Hypothalamus (tissue), 51 donors: ENCODE data around the gene ATP8A2.

ENCODE experiments used
- DNase-seq, 51 donors: peaks; one replicate each; lab custom pipeline; 2025; lab: John Stamatoyannopoulos, UW

The ATP8A2 gene

DNA sequence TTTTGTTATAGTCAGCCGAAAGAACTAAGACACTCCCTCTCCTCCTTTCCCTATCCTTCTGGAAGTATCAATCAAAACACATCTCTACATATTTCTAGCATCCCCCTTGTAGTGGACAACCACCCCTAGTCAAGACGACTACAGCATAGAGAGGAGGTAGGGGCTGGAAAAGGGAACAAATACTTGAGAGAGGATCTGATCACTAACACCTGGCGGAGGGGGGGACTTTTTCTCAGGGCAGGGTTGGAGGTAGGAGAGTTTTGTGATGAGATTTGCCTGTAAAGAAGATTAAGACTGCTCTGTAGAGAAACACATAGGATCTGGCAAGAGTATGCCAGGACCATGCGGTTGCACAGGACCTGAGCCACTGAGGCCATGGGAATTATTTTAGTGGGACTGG, 471.9 kb downstream of the ATP8A2 start:
- no peak for DNase-seq

DNA sequence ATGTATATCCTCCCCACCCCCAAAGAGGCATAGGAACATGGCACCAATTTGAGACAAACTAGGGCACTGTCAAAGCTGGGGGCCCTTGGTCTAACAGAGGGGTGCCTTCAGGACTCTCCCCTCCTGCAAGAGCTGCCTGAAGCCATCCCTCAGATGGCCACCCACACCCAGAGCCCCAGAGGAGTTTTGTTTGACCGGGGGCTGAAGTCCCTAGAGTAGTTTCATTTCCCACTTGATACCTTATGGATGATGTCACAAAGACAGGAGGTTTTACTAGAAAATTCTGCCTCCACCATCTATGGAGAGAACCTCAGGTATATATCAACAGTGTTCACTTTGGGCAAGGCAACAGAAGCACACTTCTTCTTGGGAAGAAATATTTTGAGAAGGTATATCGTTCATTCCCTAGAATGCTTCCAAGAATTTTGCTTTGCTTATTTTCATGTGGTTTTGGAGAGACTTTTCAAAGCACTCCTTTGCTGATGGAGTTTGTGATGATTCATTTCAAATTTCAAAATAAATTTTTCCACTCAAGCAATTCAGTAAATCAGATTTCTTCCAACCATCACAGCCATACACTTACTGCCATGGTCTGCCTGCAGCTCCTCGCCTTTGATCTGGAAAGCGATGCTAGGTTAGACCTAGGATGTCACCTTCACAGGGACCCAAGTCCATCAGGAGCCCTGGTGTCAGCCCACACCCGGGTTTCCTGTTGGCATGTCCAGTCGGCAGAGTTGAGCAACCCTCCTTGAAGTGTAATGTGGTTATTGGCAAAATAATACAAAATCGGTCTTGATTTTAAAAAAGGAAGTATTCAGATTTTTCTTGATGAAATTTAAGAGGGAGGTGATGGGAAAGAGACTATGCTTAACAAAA, 473.0 kb downstream of the ATP8A2 start:
- DNase-seq = no peak

DNA sequence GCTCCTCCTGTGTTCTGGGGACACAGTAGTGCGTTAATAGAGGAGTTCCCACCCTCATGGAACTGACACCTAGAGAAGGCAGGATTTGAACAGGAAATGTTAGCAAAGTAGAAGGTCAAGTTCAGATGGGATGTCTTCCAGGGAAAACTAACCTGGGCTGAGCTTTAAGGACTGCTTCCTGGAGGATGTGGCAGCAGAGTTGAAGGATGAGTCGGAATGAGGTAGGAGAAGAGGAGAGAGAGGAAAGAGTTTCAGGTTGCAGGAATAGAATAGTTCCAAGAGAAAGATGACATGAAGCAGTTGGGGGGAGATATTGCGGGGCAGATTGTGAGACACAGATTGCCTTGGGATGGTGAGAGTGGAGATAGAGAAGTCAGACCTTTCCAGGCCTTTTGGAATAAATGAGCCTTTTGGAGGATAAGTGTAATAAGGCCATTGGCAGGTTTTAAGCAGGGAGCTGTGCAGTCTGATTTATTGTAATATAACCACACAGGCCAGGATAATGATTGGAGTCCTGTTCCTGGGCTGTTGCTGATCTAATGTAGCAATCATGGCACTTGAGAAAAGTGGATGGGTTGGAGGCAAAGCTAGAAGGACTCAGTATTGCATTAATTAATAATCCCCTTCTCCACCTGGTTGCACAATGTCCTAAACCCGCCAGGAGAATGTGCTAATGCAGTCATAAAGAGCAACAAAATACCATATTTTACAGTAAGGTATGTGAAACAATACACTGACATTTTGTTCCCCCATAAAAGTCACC, 474.6 kb downstream of the ATP8A2 start:
- DNase-seq = no peak

DNA sequence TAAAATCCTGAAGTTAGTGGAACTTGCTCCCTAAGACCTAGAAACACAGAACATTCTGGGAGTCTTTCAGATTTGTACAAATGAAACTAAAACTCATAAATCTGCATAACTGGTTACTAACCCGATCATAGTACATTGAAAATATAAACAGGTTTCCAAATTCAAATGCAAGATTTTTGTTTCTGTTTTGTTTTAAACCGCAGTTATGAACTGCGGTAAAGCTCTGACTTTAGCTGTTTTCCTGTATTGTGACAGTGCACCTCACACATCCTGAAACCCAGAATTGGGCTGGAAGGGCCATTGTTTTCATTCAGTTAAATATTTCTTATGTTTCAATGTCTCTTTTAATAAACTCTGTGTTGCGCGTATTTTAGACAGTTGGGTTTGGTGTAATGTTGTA, 475.4 kb downstream of the ATP8A2 start:
- DNase-seq = no peak

DNA sequence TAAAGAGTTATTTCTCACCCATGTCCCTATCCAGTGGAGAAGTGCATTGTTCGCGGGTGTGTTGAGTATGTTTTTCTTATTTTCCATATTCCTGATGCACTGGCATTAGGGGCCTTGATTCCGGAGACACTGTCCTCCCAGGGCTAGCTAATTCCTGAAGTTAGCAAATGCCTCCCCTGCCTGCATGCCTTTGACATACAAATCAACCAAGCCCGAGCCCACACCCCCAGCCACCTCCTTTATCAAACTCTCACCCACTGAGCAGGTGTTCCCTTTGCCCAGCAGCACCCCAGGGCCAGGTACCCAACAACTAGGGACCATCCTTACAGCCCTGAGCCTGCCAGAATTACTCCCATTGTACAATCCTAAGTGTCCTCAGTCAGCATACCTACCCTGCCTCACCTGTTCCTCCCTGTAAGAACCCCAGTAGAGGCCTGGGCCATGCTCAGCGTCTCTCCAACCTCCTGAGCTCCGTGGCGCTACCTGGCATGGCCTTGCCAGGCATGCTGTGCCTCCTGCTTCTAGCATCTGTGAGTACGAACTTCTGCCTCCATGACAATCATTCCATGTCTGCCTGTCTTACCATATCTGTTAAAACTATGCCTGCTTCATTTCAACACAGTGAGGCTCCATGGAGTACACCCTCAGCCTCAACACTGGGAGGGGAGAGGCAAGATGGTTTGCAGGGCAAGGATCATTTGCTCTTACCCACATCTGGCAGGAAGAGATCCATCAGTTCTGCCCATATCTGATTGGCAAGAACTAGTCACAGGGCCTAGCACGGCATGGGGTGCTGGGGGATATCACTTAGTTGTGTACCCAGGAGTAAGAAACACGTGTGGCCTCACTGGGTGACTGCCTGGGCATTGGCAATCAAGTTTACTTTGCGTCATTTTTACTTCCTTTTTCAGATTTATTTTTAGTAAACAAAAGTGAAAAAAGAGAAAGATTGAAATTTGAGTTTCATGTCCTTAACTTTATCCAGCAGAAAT, 476.2 kb downstream of the ATP8A2 start:
- DNase-seq = no peak

DNA sequence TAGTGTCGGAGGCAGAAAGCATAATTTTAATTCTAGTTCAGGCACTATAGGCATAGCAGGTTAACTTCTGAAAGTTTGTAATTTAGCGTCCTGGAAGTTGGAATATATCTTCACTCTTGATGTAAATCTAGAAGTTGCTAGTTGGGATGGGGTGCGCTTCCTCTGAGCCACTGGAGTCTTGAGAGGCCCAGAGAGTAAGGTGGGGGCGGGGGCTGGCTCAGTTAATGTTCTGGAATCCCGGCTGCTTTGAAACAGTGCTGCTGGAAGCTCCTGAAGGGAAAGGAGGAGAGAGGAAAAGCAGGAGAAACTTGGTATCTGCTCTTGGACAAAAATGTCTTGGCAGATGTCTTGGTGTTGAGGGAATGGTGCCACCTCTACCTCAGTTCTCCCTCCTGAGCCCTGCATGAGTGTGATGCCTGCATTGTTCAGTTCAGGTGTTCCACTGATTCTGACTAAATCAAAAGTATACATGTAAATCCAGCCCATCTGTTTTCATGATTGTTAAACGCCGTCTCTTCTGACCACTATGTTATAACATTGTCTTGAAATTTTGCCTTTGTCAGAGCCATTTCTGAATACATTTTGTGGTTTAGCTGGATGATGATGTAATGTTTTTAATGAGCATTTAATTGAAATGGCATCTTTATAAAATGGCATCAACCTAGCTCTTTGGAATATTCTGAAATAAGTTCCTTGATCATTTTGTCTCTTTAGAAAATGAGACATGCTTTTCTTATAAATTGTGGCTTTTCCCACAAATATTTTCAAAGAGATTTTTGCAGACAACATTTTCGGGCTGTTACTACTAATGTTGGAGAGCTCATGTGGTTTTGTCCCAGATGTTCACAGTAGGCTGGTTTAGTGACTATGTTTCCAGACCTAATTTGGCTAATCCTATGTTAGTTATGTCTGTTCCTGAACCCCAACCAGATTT, 477.3 kb downstream of the ATP8A2 start:
- DNase-seq = no peak

DNA sequence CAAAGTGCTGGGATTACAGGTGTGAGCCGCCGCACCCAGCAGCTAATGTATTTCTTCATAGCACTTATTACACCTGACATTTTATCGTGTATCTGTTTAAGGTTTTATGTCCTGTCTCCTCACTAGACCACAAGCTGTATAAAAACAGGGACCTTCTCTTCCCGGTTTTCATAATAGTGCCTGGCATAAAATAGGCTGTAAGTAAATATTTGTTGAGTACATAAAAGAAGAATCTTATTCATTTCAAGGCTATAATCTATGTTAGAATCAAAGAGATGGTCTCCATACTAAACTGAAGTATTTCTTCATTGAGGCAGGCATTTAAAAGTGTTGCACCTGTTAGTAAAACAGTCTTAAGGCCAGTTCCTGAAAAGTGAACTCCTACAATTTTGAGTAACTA, 486.1 kb downstream of the ATP8A2 start:
- DNase-seq = no peak

DNA sequence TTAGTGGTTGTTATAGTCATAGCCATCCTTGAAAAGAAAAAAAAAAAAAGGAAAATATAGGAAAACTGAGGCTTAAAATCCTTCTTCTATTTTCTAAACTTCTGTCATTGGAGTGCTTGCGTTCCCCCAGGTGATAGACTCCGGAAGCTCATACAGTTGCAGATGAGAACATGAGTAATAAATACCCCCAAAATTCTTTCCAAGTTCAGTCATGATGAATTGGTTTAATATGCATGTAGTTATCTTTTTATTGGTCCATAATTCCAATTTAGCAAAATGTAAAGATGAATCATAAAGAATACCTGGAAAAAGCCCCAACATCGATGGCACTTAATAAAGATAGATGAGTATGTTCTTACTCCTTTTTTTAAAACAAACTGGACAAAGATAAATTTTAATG, 487.8 kb downstream of the ATP8A2 start:
- DNase-seq = no peak

DNA sequence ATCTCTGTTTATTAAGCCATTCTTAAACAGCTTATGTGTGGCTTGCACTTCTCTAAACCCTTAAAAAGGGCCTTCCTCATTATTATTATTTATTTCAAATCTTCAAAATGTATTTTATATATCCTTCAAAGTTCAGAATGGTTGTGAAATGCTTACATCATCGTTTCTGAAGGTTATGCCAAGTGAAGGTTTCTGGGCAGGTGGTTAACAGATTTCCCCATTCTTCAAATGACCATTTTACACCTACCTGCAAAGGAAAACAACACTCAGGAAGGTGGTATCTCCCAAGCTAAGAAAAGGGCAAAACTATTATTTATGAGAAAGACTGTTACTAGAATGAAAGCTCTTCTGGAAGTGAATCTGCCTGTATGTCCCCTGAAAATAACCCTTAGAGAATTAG, 488.5 kb downstream of the ATP8A2 start:
- no peak for DNase-seq

DNA sequence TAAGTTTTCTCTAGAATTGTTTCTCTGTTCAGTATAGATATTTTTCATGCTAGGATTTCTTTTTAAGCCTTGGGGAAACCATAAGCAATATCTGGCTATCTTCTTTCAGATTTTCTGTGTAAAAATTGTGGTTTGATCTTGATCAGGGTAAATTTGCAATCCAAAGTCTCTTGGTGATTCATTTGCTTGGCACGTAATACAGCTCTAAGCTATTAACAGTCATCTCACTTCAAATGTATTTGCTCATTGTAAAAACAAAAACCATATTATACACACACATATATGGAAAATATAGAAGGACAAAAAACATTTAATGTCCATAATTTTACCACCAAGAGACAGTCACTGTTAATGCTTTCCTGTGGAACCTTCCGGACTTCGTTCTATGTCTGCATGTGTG, 489.1 kb downstream of the ATP8A2 start:
- DNase-seq = no peak

DNA sequence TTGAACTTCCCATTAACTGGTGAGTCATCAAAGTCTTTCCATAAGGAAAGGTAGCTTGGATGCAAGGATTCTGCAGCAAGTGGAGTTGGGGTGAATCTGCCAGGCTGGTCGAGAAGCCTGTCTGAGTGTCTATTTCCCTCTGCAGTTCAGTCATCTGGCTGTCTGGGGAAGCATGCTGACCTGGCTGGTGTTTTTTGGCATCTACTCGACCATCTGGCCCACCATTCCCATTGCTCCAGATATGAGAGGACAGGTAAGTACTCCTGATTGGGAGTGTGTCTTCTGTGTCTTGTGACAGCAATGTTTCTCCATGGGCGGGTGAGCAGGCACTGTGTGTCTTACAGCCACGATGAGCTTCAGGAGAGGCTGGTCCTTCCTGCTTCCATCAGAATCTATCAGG, 490.4 kb downstream of the ATP8A2 start:
- no peak for DNase-seq

DNA sequence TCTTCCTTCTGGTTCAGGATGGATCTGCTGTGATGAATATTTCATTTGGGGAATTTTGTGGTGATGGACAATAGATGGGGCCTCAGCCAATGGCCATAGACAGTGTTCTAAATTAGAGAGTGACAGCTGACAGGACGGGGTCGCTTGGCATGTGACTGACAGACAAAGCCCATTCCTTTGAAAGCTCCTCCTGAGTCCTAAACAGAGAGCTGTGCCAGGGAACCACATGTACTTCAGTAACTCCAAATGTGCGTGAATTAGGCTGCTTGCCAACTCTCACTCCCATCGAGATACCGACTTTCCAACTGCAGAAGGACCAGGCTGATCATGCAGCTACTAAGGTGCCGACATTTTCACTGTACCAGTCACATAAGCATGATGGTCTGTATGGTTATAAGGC, 492.3 kb downstream of the ATP8A2 start:
- DNase-seq = peak in 1 of 51 donors; percentile 10

DNA sequence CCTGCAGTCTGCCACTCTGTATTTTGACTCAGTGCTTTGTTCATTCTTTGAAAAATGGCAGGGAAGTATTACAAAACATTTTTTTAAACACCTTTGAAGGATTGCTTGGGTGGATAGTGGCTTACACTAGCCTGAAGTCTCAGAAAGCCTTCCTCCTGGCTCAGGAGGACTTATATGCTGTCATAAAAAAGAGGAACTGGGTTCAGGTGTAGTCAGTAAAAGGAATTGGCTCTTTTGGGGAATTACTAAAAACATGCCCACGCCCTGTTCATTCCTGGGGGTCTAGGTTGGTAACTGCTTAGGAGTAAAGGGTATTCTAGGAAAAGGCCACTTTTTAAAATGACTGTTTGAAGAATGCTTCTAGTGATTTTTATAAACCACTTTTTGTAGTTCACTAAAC, 493.2 kb downstream of the ATP8A2 start:
- no peak for DNase-seq

DNA sequence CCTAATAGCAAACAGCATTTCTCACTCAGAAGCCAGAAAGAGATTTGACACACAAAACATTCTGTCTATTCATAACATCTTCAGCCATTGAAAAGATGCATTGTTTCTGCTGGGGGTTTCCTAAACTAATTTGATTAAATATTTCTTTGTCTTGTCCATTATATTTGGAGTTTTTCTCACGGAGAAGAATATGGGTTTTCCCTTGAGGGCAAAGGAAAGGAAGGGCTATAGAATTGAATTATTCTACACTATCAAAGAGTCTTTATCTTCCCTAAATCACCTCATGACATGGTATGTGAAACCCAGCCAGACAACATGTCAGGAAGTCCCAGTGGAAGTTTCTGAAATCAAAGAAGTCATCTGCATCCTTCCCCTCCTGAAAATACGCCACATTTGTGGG, 493.6 kb downstream of the ATP8A2 start:
- no peak for DNase-seq

DNA sequence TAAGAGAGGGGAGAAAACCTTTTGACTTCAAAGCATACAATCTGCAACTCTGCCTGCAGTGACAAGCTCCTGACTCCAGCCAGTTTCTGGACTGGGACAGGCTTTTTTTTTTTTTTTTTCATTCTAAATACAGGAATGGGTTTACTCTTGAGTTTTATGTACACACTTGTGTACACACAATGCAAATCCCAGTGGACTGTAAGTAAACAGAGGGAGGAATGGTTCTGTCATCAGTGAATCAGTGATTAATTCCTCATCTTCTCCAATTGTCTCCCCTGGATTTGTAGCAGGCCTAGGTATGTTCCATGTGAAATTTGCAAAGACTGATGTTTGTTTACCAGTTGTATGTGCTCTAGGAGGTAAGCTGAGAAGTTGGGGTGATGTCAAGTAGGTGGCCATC, 495.3 kb downstream of the ATP8A2 start:
- no peak for DNase-seq

DNA sequence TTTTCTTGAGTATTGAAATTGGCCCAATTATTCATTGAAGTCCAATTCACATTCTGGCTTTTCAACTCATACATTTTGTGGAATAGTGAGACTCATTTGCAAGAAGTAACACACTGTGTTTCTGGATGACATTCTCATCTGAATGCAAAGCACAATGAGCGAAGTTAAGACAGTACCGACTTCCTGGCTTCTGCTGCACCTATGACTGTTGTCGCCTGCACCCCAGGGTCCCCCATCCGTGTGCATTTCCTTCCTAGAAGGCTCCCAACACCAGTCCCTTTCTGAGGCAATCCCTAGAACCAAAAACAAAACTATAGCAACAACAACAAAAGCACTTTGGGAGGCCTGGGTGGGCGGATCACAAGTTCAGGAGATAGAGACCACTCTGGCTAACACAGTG, 496.7 kb downstream of the ATP8A2 start:
- no peak for DNase-seq

DNA sequence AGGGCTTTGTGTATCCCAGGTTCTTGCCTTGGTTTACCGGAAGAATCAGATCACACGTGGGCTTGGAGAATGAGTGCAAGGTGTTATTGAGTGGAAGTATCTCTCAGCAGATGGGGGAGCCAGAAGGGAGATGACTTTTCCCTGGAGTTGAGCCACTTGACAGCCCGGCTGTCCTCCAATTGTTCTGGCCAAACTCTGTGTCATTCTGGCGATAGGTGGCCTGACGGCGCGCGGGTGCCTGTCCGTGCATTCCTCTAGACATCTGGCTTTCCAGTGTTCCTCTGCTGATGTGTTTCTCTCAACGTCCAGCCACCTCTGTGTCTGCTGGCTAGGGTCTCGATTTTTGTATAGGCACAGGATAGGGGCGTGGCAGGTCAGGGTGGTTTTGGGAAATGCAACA, 498.2 kb downstream of the ATP8A2 start:
- no peak for DNase-seq

DNA sequence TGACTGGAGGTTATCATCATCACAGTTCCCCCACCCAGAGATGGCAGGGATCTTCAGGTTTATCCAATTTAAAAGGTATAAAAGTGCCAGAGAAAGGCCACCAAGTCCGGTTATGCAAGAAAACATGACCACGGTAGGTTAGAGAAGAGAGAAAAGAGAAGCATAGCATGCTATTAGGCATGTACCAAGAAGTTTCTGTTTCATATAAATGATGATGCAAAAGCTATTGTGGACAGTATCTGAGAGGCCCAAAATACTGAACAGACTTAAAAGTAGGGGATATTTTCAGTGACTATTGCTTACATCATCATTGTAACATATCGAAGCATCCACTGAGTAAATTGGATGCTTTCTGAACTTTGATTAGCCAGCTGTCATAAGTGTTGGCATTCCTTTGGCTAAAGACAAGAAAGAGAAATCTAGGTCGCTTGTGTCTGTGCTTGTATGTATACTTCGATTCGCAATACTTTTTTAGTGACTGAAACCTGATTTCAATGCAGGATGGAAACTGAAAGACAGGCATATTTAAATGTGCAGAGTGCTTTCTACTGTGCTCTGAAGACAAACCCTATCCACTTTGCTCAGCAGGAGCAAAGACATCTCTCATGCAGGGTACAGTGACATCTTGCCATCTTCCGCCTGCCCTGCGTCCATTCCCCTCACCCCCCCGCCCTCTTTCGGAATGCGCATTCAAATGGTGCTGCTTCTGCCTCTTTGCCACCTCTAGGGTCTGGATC, 499.8 kb downstream of the ATP8A2 start:
- DNase-seq = no peak
